Measurements from ENCODE around the gene WNT9A.

Gene WNT9A

GRCh38 chr1:227907439-227908015, 40.2 kb downstream of the WNT9A start:
- no peak for DNase-seq

DNA sequence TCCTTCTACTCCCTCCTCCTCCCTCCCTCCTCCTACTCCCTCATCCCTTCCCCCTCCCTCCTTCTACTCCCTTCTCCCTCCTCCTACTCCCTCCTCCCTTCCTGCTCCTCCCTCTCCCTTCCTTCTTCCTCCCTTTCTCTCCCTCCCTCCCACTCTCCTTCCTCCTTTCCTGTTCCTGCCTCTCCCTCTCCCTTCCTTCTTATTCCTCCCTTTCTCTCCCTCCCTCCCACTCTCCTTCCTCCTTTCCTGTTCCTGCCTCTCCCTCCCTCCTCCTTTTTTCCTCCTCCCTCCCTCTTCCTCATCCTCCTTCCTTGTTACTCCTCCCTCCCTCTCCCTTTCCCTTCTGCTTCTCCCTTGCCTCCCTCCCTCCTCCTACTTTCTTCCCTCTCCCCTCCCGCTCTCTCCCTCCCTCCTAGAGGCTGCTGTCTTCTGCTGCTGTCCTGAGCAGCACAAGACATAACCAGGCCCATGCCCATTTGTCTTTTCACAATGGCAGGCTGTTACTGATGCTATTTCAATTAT, 41.1 kb downstream of the WNT9A start:
- DNase-seq: no peak

DNA sequence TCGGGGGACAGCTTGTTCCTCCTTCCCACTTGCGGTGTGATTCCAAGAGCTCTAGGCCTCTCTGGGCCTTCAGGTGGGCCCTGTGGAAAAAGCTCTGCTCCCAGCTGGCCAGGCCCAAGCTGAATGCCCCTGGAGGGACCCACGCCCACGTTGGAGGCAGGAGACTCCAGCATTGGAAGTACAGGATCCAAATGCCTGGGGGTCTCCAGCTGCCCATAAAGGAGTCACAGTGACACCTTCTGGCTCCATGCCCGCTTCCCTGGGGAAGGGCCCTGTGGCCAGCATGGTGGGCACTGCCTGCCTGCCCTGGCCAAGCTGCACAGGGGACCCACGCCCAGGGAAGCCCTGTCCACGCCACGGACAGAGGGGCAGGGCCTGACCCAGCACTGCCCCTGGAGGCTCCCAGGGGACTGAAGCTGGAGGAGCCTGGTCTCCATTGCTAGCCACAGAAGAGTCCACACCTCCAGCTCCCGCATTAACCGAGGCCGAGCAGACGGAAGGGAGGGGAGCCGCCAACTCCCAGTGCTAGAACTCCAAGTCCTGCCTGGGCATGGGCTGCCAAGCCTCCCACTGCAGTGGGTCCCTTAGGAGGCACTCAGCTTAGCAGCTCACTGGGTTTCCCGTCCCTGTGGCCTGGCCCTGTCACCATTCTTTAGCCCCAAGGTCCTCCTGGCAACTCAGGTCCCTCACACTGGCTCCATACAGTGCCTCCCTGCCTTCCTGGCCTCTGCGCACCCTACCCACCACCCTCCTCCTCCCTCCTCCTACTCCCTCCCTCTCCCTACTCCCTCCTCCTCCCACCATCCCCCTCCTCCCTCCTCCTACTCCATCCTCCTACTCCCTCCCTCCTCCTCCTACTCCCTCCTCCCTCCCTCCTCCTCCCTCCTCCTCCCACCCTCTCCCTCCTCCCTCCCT, 41.9 kb downstream of the WNT9A start:
- no peak for DNase-seq

GRCh38 chr1:227904541-227905335, 43.0 kb downstream of the WNT9A start:
- no peak for DNase-seq

GRCh38 chr1:227903614-227904501, 43.9 kb downstream of the WNT9A start:
- no peak for DNase-seq

- DNase-seq: no peak
Measured at GRCh38 chr1:227903061-227903521, 44.6 kb downstream of the WNT9A start.

DNA sequence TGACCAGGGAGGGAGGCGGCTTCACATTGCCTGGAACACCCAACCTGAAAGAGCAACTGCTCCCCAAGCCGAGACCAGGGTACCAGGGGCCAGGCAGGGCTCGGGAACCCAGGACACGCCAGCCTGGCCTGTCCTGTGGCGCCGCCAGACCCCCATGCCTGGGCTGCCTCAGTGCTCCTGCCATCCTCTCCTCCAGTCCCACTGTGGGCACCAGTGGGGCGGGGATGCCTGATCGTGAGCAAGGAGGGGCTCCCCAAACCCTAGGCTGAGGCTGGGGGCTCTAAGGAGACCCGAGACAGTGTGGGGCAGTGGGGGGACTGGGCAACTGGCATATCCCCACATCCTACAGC, 45.1 kb downstream of the WNT9A start:
- DNase-seq: no peak

GRCh38 chr1:227901906-227902640, 45.7 kb downstream of the WNT9A start:
- DNase-seq: no peak

DNA sequence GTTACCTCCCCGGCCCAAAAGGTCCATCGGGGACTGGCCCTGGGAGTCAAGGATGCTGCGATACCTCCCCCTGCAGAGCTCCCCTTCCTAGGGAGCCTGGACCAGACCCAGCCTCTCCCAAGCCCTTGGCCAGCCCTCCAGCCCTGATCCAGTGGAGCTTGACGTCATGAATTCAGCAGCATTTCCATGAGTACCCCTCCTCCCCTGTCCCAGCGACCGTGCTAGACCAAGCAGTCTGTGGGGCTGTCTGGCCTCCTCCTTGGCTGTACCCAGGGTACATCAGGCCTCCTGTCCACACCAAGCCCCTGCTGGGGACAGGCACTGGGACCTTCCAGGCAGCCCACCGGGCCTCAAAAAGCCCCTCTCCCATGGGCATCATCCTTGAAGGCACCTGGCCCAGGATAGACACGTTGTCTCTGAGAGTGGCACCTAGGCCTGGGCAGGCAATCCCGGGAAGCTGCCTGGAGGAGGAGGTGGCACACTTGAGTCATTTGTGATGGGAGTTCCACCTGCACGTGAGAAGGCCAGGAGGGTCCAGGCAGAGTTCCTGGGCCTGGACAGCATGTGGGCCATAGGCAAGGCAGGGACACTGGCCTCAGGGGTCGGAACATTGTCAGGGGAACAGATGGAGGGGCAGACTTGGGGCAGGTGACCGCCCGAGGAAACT, 46.4 kb downstream of the WNT9A start:
- DNase-seq: no peak

DNA sequence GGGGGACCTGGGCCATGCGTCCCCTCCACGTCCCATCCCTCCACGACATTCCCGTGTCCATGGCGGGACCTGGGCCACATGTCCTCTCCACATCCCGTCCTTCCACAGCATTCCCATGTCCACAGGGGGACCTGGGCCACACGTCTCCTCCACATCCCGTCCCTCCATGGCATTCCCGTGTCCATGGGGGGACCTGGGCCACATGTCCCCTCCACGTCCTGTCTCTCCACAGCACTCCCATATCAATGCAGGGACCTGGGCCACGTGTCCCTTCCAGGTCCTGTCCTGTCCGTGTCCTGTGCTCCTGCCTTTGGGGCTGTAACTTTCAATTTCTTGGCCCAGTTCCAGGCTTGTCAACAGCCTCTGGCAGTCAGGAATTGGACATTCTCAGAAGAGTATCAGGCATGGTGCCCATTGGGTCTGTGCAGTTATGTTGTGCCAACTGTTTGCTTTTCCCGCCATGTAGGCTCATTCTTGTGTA, 47.1 kb downstream of the WNT9A start:
- no peak for DNase-seq

DNA sequence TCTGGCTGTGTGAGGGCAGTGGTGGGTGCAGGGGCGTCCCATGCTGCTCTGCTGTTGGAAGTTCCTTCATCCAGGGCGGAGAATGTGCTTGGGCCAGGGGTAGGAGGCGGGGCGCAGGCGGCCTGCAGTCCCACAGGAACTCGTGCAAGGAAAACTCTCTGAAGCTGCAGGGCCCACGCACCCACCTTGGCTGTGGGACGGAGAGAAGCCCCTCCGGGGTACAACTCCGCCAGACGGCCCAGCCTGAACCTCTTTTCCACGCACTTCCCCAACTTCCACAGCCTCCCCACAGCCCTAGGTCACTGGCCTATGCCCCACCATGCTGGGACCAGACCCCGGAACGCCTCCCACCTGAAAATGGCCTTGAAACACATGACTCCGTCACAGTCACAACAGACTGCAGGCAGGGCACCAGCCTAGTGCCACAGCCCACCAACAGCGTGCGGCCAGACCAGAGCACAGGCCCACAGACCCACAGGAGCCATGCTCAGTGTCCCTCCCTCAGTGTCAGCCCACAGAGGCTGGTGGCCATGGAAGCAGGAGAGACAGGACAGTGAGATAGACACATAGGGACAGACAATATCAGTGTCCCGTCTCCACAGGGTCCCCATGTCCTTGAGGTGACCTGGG, 47.8 kb downstream of the WNT9A start:
- DNase-seq: no peak

- DNase-seq: no peak
Measured at GRCh38 chr1:227899141-227899819, 48.5 kb downstream of the WNT9A start.

DNA sequence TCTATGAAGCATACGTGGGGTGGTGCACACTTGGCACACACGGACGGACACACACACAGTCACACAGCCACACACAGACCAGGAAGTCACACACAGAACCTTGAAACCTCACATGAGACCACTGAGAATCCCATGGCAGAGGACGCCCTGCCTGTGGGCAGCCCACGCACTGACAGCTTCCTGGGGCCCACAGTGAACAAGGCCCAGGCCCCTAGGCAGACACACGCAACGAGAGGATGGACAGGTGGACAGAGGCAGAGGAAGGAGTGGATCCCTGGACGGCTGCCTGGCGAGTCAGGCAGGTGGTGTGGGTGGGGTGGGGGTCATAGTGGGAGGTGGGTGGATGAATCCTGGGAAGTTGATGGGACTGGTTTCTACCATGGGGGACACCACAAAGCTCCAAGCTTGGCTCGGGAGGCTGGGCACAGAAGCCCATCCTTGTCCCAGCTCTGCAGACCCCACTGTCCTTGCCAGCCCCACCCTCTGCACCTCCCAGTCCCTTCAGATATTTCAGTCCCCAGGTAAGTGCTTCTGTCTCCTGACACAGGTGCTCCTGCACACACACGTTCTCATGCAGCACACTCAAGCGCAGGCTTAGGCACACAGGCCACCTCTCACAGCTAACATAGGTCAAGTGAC, 49.1 kb downstream of the WNT9A start:
- no peak for DNase-seq

GRCh38 chr1:227897704-227898438, 49.9 kb downstream of the WNT9A start:
- no peak for DNase-seq

GRCh38 chr1:227896710-227897655, 50.7 kb downstream of the WNT9A start:
- no peak for DNase-seq

- DNase-seq: no peak
Measured at GRCh38 chr1:227895828-227896685, 51.7 kb downstream of the WNT9A start.

All from AML-193 (cell line).